ENCODE data around the gene LCE1B. TPM values are rescaled to one million over a fixed set of nuclear protein-coding genes. Genes with fewer than 3 reads are reported as not detected.
A peak's percentile ranks its signal among the peaks of the same experiment; 100 is the strongest.

Gene LCE1B
- polyA plus RNA-seq, 1 donor (not counting 4 experiments of a cell fraction or from before 2014, with no cell fraction given) = 0.34 TPM

GRCh38 chr1:152801333-152801732 is 10.4 kb upstream of the LCE1B start:
- H3K79me2 ChIP-seq (ENCODE audit: control insufficient read depth, insufficient read depth, low read length) = no peaks in the 10 kb centered on the region
- H3K4me2 ChIP-seq (ENCODE audit: control insufficient read depth, extremely low read depth, insufficient read depth, low read depth, low read length) = no peak overlapping the region
- no peaks in the 10 kb centered on the region for H3K9me1 ChIP-seq (ENCODE audit: control insufficient read depth, extremely low read depth, insufficient read depth, low read length)
- no peak for DNase-seq (ENCODE audit: low read depth, low spot score)
- H3K27me3 ChIP-seq (ENCODE audit: control insufficient read depth, extremely low read depth, insufficient read depth, low read length) = no peaks in the 10 kb centered on the region
- no peak overlapping the region for H3K4me3 ChIP-seq (ENCODE audit: control insufficient read depth in 2 of 3, extremely low read depth in 1 of 3, insufficient read depth in 2 of 3, low read depth in 1 of 3, low read length in 3 of 3)
- H3K9me3 ChIP-seq (ENCODE audit: control insufficient read depth, low read depth, low read length) = no peaks in the 10 kb centered on the region
- H4K20me1 ChIP-seq (ENCODE audit: control insufficient read depth, extremely low read depth, insufficient read depth, low read length) = no peaks in the 10 kb centered on the region
- TF ChIP-seq CTCF (optimal IDR thresholded peaks at IDR 0.05 in 1 of 3, IDR thresholded peaks at IDR 0.05 in 1 of 3, conservative IDR thresholded peaks at IDR 0.05 in 1 of 3; ENCODE audit: extremely low read depth in 1 of 3, insufficient read depth in 2 of 3, low read length in 3 of 3) = no peak
- no peak for TF ChIP-seq EZH2 (IDR thresholded peaks at IDR 0.05; ENCODE audit: low read length)
- no peak overlapping the region for H3K9ac ChIP-seq (ENCODE audit: control insufficient read depth, extremely low read depth, insufficient read depth, low read length)
- H3K36me3 ChIP-seq (ENCODE audit: control insufficient read depth in 2 of 2, extremely low read depth in 1 of 2, insufficient read depth in 2 of 2, low read length in 2 of 2) = no peaks in the 10 kb centered on the region
- dilution Hi-C loops (cut with MboI; ENCODE audit: extremely low pct_ligation_motif_present, low sequenced_read_pairs) = no loop called here
- H2AFZ ChIP-seq (ENCODE audit: control insufficient read depth, low read length) = no peak overlapping the region
- no peak overlapping the region for H3K27ac ChIP-seq (ENCODE audit: control insufficient read depth, insufficient read depth, low read length)
- FAIRE-seq = peak; percentile 70
- H3K4me1 ChIP-seq (ENCODE audit: control insufficient read depth, extremely low read depth, insufficient read depth, low read length) = peaks cover 3% of the 10 kb centered on the region

GRCh38 chr1:152806576-152806975 is 5.2 kb upstream of the LCE1B start, which contains the start of gene LCE1C:
Gene LCE1C (minus strand): TSS chr1:152806651. CDS start chr1:152805478, 1,173 bp downstream.
- peak within 1 kb of the TSS; percentile 53 for H3K4me2 ChIP-seq (ENCODE audit: control insufficient read depth, extremely low read depth, insufficient read depth, low read depth, low read length)
- H3K9me1 ChIP-seq (ENCODE audit: control insufficient read depth, extremely low read depth, insufficient read depth, low read length) = no peaks in the 10 kb centered on the region
- H3K79me2 ChIP-seq (ENCODE audit: control insufficient read depth, insufficient read depth, low read length) = no peaks in the 10 kb centered on the region
- FAIRE-seq (peak; percentile 72), DNase-seq (ENCODE audit: low read depth, low spot score) (no peak)
- no peaks in the 10 kb centered on the region for H3K9me3 ChIP-seq (ENCODE audit: control insufficient read depth, low read depth, low read length)
- H4K20me1 ChIP-seq (ENCODE audit: control insufficient read depth, extremely low read depth, insufficient read depth, low read length) = no peaks in the 10 kb centered on the region
- H2AFZ ChIP-seq (ENCODE audit: control insufficient read depth, low read length) = peak within 1 kb of the TSS; percentile 62
- H3K4me1 ChIP-seq (ENCODE audit: control insufficient read depth, extremely low read depth, insufficient read depth, low read length) = peaks cover 20% of the 10 kb centered on the region
- no peaks in the 10 kb centered on the region for H3K36me3 ChIP-seq (ENCODE audit: control insufficient read depth in 2 of 2, extremely low read depth in 1 of 2, insufficient read depth in 2 of 2, low read length in 2 of 2)
- H3K9ac ChIP-seq (ENCODE audit: control insufficient read depth, extremely low read depth, insufficient read depth, low read length) = no peak within 1 kb of the TSS
- dilution Hi-C loops (cut with MboI; ENCODE audit: extremely low pct_ligation_motif_present, low sequenced_read_pairs) = no loop called here
- no peak within 1 kb of the TSS for H3K27ac ChIP-seq (ENCODE audit: control insufficient read depth, insufficient read depth, low read length)
- no peak within 1 kb of the TSS for H3K4me3 ChIP-seq (ENCODE audit: control insufficient read depth in 2 of 3, extremely low read depth in 1 of 3, insufficient read depth in 2 of 3, low read depth in 1 of 3, low read length in 3 of 3)
- no peaks in the 10 kb centered on the region for H3K27me3 ChIP-seq (ENCODE audit: control insufficient read depth, extremely low read depth, insufficient read depth, low read length)
- TF ChIP-seq CTCF (optimal IDR thresholded peaks at IDR 0.05 in 1 of 3, IDR thresholded peaks at IDR 0.05 in 1 of 3, conservative IDR thresholded peaks at IDR 0.05 in 1 of 3; ENCODE audit: extremely low read depth in 1 of 3, insufficient read depth in 2 of 3, low read length in 3 of 3) (no peak), EZH2 (IDR thresholded peaks at IDR 0.05; ENCODE audit: low read length) (no peak)
